Measurements from ENCODE around the gene POLR1G. TPM values are rescaled to one million over a fixed set of nuclear protein-coding genes. Genes with fewer than 3 reads are reported as not detected.

POLR1G gene
- total and polyA plus RNA-seq, 2 donors (not counting 3 experiments of a cell fraction or from before 2014, with no cell fraction given), result 6.6 to 19.5 TPM

DNA sequence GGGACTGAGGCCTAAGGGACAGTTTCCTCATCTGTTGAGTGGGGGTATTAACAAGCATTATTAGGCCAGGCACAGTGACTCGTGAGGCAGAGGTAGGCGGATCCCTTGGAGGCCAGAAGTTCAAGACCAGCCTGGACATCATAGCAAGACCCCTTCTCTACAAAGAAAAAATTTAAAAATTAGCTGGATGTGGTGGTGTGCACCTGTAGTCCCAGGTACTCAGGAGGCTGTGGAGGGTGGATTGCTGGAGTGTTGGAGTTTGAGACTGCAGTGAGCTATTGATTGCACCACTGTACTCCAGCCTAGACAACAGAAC, 50.0 kb downstream of the POLR1G start:
- Histone ChIP-seq H3K4me3 (replicated peaks in 1 of 3; ENCODE audit: insufficient read depth in 1 of 3, low read depth in 1 of 3, low read length in 3 of 3) (no peak overlapping the region), H3K36me3 (ENCODE audit: control insufficient read depth in 2 of 2, extremely low read depth in 1 of 2, insufficient read depth in 2 of 2, low read length in 2 of 2) (no peaks in the 10 kb centered on the region), H3K27ac (ENCODE audit: insufficient read depth, low read depth, low read length) (peak overlapping the region; percentile 90), H3K9ac (replicated peaks; ENCODE audit: extremely low read depth, insufficient read depth, low read length) (peak overlapping the region; percentile 75), H4K20me1 (replicated peaks; ENCODE audit: control insufficient read depth, extremely low read depth, insufficient read depth, low read length) (no peaks in the 10 kb centered on the region), H3K9me1 (replicated peaks; ENCODE audit: control insufficient read depth, extremely low read depth, insufficient read depth, low read length) (no peaks in the 10 kb centered on the region), H3K79me2 (ENCODE audit: control insufficient read depth, insufficient read depth, low read length) (no peaks in the 10 kb centered on the region), H3K9me3 (replicated peaks; ENCODE audit: control insufficient read depth, insufficient read depth, low read length) (no peaks in the 10 kb centered on the region), H3K4me1 (ENCODE audit: control insufficient read depth, extremely low read depth, insufficient read depth, low read length) (peaks cover 14% of the 10 kb centered on the region), H3K27me3 (ENCODE audit: control insufficient read depth in 2 of 2, insufficient read depth in 2 of 2, low read length in 2 of 2) (no peaks in the 10 kb centered on the region), H3K4me2 (ENCODE audit: insufficient read depth, low read length) (no peak overlapping the region), H2AFZ (ENCODE audit: low read depth, low read length) (peak overlapping the region; percentile 7)
- ChIA-PET CTCF (interaction anchor here (1.1 to 7.3 kb wide), 3 partner anchors 11 to 29 kb away, joined by 4 to 58 read pairs (median 4); no protein-coding TSS in a partner anchor), POLR2A (interaction anchor here (0.6 to 0.7 kb wide), 2 partner anchors 24 to 58 kb away, joined by 3 to 4 read pairs; no protein-coding TSS in a partner anchor)
- FAIRE-seq (no peak), DNase-seq (ENCODE audit: low read depth, low spot score) (no peak)
- intact Hi-C loops (cut with micrococcal nuclease), result loop anchor here (1.0 kb wide), 1 partner anchor 11 kb away; the partner anchor contains the start of gene FOSB
- no TSS peak for BruUV-seq (replicated peaks)
- dilution Hi-C loops (cut with MboI; ENCODE audit: extremely low pct_ligation_motif_present, low sequenced_read_pairs), result no loop called here
- no peak for TF ChIP-seq FOS (IDR thresholded peaks at IDR 0.05; ENCODE audit: borderline replicate concordance, insufficient read depth, low read length)

DNA sequence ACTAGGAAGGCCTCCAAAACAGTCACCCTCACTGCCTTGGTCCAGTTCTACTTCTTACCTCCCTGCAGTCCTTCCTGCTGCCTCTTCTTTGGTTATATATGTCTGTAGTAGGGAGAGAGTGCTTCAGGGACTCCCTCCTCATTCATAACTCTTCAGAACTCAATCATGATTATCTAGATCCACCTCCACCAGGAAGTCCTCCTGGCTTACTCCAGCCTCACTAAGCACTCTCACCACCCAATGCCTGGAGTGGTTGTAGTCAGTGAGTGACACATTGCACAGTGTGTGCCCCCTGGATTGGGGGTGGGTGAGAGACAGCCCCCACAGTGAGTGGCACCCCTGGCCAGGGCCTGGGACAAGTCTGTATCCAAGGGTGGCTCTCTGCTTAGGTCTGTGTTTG, 51.3 kb downstream of the POLR1G start:
- Histone ChIP-seq H3K27ac (ENCODE audit: insufficient read depth, low read depth, low read length) (no peak overlapping the region), H3K4me3 (replicated peaks in 1 of 3; ENCODE audit: insufficient read depth in 1 of 3, low read depth in 1 of 3, low read length in 3 of 3) (no peak overlapping the region), H3K79me2 (ENCODE audit: control insufficient read depth, insufficient read depth, low read length) (no peaks in the 10 kb centered on the region), H3K9me1 (replicated peaks; ENCODE audit: control insufficient read depth, extremely low read depth, insufficient read depth, low read length) (no peaks in the 10 kb centered on the region), H4K20me1 (replicated peaks; ENCODE audit: control insufficient read depth, extremely low read depth, insufficient read depth, low read length) (no peaks in the 10 kb centered on the region), H3K27me3 (ENCODE audit: control insufficient read depth in 2 of 2, insufficient read depth in 2 of 2, low read length in 2 of 2) (no peaks in the 10 kb centered on the region), H3K9ac (replicated peaks; ENCODE audit: extremely low read depth, insufficient read depth, low read length) (no peak overlapping the region), H3K4me2 (ENCODE audit: insufficient read depth, low read length) (no peak overlapping the region), H2AFZ (ENCODE audit: low read depth, low read length) (no peak overlapping the region), H3K36me3 (ENCODE audit: control insufficient read depth in 2 of 2, extremely low read depth in 1 of 2, insufficient read depth in 2 of 2, low read length in 2 of 2) (no peaks in the 10 kb centered on the region), H3K9me3 (replicated peaks; ENCODE audit: control insufficient read depth, insufficient read depth, low read length) (no peaks in the 10 kb centered on the region), H3K4me1 (ENCODE audit: control insufficient read depth, extremely low read depth, insufficient read depth, low read length) (peaks cover 12% of the 10 kb centered on the region)
- ChIA-PET POLR2A (interaction anchor here (1.9 kb wide), 1 partner anchor 10 kb away, joined by 6 read pairs; the partner anchor contains the start of gene FOSB), CTCF (interaction anchor here (7.3 kb wide), 1 partner anchor 18 kb away, joined by 58 read pairs; no protein-coding TSS in a partner anchor)
- DNase-seq (ENCODE audit: low read depth, low spot score) (no peak), FAIRE-seq (no peak)
- dilution Hi-C loops (cut with MboI; ENCODE audit: extremely low pct_ligation_motif_present, low sequenced_read_pairs) (no loop called here), intact Hi-C loops (cut with micrococcal nuclease) (no loop called here)
- no peak for TF ChIP-seq POLR2AphosphoS5 (IDR thresholded peaks at IDR 0.05; ENCODE audit: insufficient read depth, low read depth, low read length)
- TF ChIP-seq MYC (IDR thresholded peaks at IDR 0.05; ENCODE audit: low read depth, low read length), result no peak
- TF ChIP-seq JUN (IDR thresholded peaks at IDR 0.05; ENCODE audit: borderline replicate concordance, insufficient read depth, insufficient read length, low read depth), result no peak
- TF ChIP-seq MAX (IDR thresholded peaks at IDR 0.05; ENCODE audit: insufficient read depth, insufficient read length), result no peak
- no peak for TF ChIP-seq GATA2 (IDR thresholded peaks at IDR 0.05; ENCODE audit: insufficient read depth, insufficient read length, low read depth, low read length)
- TF ChIP-seq EZH2 (IDR thresholded peaks at IDR 0.05; ENCODE audit: borderline replicate concordance, low read depth, low read length, severe bottlenecking), result no peak
- TF ChIP-seq FOS (IDR thresholded peaks at IDR 0.05; ENCODE audit: borderline replicate concordance, insufficient read depth, low read length), result no peak
- BruUV-seq (replicated peaks), result no TSS peak

Small RNA genes lying within 50 kb of the gene (microRNA-seq; reads per million reads assigned to microRNA genes)
- gene MIR6088 (ENCODE audit: borderline number of aligned reads, borderline replicate concordance), result not detected

Small RNA genes lying within 50 kb of the gene (small RNA-seq; reads per million reads assigned to genes)
- gene MIR6088 (ENCODE audit: insufficient read depth, insufficient read length, low read depth, low replicate concordance), result not detected

Other genes starting within 250 kb of the POLR1G start
- not detected in 2 replicates for gene NKPD1, start 245.7 kb upstream of the POLR1G start, total RNA-seq
- 0.04 and 0.05 TPM in 2 replicates for gene NKPD1, start 245.7 kb upstream of the POLR1G start, polyA plus RNA-seq
- gene TRAPPC6A, start 228.4 kb upstream of the POLR1G start, total RNA-seq, result 12.6 and 18.1 TPM in 2 replicates
- 45.4 and 46.6 TPM in 2 replicates for gene TRAPPC6A, start 228.4 kb upstream of the POLR1G start, polyA plus RNA-seq
- 11.7 and 17.4 TPM in 2 replicates for gene BLOC1S3, start 227.9 kb upstream of the POLR1G start, total RNA-seq
- 13.6 and 13.8 TPM in 2 replicates for gene BLOC1S3, start 227.9 kb upstream of the POLR1G start, polyA plus RNA-seq
- 0.66 and 1.2 TPM in 2 replicates for gene EXOC3L2, start 161.2 kb upstream of the POLR1G start, total RNA-seq
- 1.7 and 1.8 TPM in 2 replicates for gene EXOC3L2, start 161.2 kb upstream of the POLR1G start, polyA plus RNA-seq
- 50.0 and 51.6 TPM in 2 replicates for gene MARK4, start 155.4 kb upstream of the POLR1G start, total RNA-seq
- 13.9 and 14.4 TPM in 2 replicates for gene MARK4, start 155.4 kb upstream of the POLR1G start, polyA plus RNA-seq
- not detected in 2 replicates for gene CKM, start 83.8 kb upstream of the POLR1G start, total RNA-seq
- gene CKM, start 83.8 kb upstream of the POLR1G start, polyA plus RNA-seq, result not detected in 2 replicates
- gene KLC3, start 65.9 kb upstream of the POLR1G start, total RNA-seq, result not detected in 2 replicates
- not detected in 2 replicates for gene KLC3, start 65.9 kb upstream of the POLR1G start, polyA plus RNA-seq
- 55.4 and 59.9 TPM in 2 replicates for gene ERCC2, start 36.1 kb upstream of the POLR1G start, total RNA-seq
- gene ERCC2, start 36.1 kb upstream of the POLR1G start, polyA plus RNA-seq, result 61.8 and 79.6 TPM in 2 replicates
- gene PPP1R13L, start 1.6 kb upstream of the POLR1G start, total RNA-seq, result 77.4 and 84.4 TPM in 2 replicates
- 27.8 and 28.5 TPM in 2 replicates for gene PPP1R13L, start 1.6 kb upstream of the POLR1G start, polyA plus RNA-seq
- 81.8 and 82.6 TPM in 2 replicates for gene ERCC1, start 17.3 kb downstream of the POLR1G start, total RNA-seq
- gene ERCC1, start 17.3 kb downstream of the POLR1G start, polyA plus RNA-seq, result 126 and 146 TPM in 2 replicates
- gene FOSB, start 61.4 kb downstream of the POLR1G start, total RNA-seq, result 2.0 and 23.0 TPM in 2 replicates
- 9.8 and 10.7 TPM in 2 replicates for gene FOSB, start 61.4 kb downstream of the POLR1G start, polyA plus RNA-seq
- gene RTN2, start 90.4 kb downstream of the POLR1G start, total RNA-seq, result 12.0 and 12.9 TPM in 2 replicates
- gene RTN2, start 90.4 kb downstream of the POLR1G start, polyA plus RNA-seq, result 21.0 and 22.5 TPM in 2 replicates
- 0.40 and 0.81 TPM in 2 replicates for gene PPM1N, start 91.8 kb downstream of the POLR1G start, total RNA-seq
- gene PPM1N, start 91.8 kb downstream of the POLR1G start, polyA plus RNA-seq, result 0.48 and 0.59 TPM in 2 replicates
- gene VASP, start 100.8 kb downstream of the POLR1G start, total RNA-seq, result 154 and 186 TPM in 2 replicates
- gene VASP, start 100.8 kb downstream of the POLR1G start, polyA plus RNA-seq, result 94.3 and 126 TPM in 2 replicates
- 13.8 and 15.4 TPM in 2 replicates for gene OPA3, start 178.2 kb downstream of the POLR1G start, total RNA-seq
- 16.0 and 17.1 TPM in 2 replicates for gene OPA3, start 178.2 kb downstream of the POLR1G start, polyA plus RNA-seq
- gene GPR4, start 195.6 kb downstream of the POLR1G start, total RNA-seq, result 26.7 and 30.3 TPM in 2 replicates
- gene GPR4, start 195.6 kb downstream of the POLR1G start, polyA plus RNA-seq, result 13.4 and 17.9 TPM in 2 replicates
- gene EML2, start 232.8 kb downstream of the POLR1G start, total RNA-seq, result 27.4 and 28.9 TPM in 2 replicates
- gene EML2, start 232.8 kb downstream of the POLR1G start, polyA plus RNA-seq, result 23.3 and 23.8 TPM in 2 replicates